HepG2 (cell line): ENCODE data around the gene DNAJC11.

ENCODE experiments used
- JARID2 ChIP-seq: sonication (generic); formaldehyde crosslinking; IDR thresholded peaks from 2 replicates; pipeline ENCODE4 v1.8.1; 2023; ENCODE audit warnings: missing genetic modification reagents, inconsistent platforms; ENCODE audit not compliant: insufficient replicate concordance
- JUN ChIP-seq: sonication (generic); formaldehyde crosslinking; IDR thresholded peaks from 2 replicates; pipeline ENCODE4 v1.4.0; 2020; ENCODE audit warnings: mild to moderate bottlenecking, missing genetic modification reagents
- JUND ChIP-seq: sonication (generic); formaldehyde crosslinking; IDR thresholded peaks from 2 replicates; pipeline ENCODE4 v1.8.0; 2022; ENCODE audit warnings: mild to moderate bottlenecking, missing genetic modification reagents
- KDM1A ChIP-seq: IDR thresholded peaks from 2 replicates; pipeline ENCODE4 v1.6.1; 2016; ENCODE audit warnings: missing compliant biosample characterization
- ZBTB7A ChIP-seq: sonication (generic); formaldehyde crosslinking; IDR thresholded peaks from 2 replicates; pipeline ENCODE4 v1.8.0; 2022; ENCODE audit warnings: mild to moderate bottlenecking, missing genetic modification reagents
- ZNF256 ChIP-seq: sonication (generic); formaldehyde crosslinking; conservative IDR thresholded peaks from 2 replicates; pipeline ENCODE4 v1.4.0; 2020; ENCODE audit warnings: missing genetic modification reagents
- TF ChIP-seq, protein P1 (sequence below): sonication (generic); formaldehyde crosslinking; IDR thresholded peaks from 2 replicates; pipeline ENCODE4 v1.4.0; 2020; ENCODE audit warnings: missing genetic modification reagents
- TF ChIP-seq, protein P2 (sequence below): sonication (generic); formaldehyde crosslinking; IDR thresholded peaks from 2 replicates; pipeline ENCODE4 v1.8.0; 2022; ENCODE audit warnings: missing genetic modification reagents, mild to moderate bottlenecking, borderline replicate concordance
- TF ChIP-seq, protein P3 (sequence below): sonication (generic); formaldehyde crosslinking; IDR thresholded peaks from 2 replicates; pipeline ENCODE4 v1.5.0; 2020; ENCODE audit warnings: mild to moderate bottlenecking, missing genetic modification reagents, moderate library complexity

DNA sequence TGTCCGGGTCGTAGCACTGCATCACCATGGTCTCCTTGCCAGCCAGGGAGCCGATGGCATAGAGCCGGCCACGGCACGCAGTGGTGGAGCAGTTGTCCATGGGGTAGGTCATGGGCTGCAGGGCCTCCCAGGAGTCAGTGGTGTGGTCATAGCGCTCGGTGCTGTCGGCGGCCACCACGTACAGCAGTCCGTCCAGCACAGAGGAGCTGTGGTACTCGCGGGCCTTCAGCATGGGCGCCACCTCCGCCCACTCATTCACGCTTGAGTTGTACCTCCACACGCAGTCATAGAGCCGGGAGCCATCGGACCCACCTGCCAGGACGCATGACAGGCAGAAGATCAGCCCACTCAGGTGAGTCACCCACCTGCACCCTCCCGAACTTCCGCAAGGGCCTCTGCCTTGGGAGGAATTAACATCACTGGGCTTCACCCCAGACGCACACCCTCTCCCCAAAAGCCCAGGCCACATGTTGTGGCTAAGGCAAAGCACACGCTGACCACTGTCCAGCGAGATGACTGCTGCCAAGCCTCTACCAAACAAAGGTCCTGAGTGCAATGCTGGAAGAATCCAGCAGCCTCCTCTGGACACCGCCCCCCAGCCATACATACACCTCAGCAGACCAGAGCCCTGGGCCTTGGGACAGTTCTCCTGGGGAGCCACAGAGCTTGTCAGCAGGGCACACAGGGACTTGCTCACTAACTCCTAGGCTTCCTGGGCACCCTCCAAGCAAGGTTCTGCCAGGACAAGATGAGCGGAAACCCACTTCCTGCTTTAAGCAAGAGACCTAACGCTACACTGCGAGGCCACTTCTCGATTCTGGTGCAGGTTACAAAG, 102.3 kb downstream of the DNAJC11 start:
- TF ChIP-seq ZBTB7A (CRISPR knock-in tag) = no peak
- TF ChIP-seq, protein P1, sequence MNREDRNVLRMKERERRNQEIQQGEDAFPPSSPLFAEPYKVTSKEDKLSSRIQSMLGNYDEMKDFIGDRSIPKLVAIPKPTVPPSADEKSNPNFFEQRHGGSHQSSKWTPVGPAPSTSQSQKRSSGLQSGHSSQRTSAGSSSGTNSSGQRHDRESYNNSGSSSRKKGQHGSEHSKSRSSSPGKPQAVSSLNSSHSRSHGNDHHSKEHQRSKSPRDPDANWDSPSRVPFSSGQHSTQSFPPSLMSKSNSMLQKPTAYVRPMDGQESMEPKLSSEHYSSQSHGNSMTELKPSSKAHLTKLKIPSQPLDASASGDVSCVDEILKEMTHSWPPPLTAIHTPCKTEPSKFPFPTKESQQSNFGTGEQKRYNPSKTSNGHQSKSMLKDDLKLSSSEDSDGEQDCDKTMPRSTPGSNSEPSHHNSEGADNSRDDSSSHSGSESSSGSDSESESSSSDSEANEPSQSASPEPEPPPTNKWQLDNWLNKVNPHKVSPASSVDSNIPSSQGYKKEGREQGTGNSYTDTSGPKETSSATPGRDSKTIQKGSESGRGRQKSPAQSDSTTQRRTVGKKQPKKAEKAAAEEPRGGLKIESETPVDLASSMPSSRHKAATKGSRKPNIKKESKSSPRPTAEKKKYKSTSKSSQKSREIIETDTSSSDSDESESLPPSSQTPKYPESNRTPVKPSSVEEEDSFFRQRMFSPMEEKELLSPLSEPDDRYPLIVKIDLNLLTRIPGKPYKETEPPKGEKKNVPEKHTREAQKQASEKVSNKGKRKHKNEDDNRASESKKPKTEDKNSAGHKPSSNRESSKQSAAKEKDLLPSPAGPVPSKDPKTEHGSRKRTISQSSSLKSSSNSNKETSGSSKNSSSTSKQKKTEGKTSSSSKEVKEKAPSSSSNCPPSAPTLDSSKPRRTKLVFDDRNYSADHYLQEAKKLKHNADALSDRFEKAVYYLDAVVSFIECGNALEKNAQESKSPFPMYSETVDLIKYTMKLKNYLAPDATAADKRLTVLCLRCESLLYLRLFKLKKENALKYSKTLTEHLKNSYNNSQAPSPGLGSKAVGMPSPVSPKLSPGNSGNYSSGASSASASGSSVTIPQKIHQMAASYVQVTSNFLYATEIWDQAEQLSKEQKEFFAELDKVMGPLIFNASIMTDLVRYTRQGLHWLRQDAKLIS (CRISPR knock-in tag) = no peak
- no peak for TF ChIP-seq JARID2 (CRISPR knock-in tag)
- no peak for TF ChIP-seq ZNF256 (CRISPR knock-in tag)
- no peak for TF ChIP-seq JUND (CRISPR knock-in tag)
- TF ChIP-seq, protein P2, sequence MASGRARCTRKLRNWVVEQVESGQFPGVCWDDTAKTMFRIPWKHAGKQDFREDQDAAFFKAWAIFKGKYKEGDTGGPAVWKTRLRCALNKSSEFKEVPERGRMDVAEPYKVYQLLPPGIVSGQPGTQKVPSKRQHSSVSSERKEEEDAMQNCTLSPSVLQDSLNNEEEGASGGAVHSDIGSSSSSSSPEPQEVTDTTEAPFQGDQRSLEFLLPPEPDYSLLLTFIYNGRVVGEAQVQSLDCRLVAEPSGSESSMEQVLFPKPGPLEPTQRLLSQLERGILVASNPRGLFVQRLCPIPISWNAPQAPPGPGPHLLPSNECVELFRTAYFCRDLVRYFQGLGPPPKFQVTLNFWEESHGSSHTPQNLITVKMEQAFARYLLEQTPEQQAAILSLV (CRISPR knock-in tag) = no peak
- TF ChIP-seq, protein P3, sequence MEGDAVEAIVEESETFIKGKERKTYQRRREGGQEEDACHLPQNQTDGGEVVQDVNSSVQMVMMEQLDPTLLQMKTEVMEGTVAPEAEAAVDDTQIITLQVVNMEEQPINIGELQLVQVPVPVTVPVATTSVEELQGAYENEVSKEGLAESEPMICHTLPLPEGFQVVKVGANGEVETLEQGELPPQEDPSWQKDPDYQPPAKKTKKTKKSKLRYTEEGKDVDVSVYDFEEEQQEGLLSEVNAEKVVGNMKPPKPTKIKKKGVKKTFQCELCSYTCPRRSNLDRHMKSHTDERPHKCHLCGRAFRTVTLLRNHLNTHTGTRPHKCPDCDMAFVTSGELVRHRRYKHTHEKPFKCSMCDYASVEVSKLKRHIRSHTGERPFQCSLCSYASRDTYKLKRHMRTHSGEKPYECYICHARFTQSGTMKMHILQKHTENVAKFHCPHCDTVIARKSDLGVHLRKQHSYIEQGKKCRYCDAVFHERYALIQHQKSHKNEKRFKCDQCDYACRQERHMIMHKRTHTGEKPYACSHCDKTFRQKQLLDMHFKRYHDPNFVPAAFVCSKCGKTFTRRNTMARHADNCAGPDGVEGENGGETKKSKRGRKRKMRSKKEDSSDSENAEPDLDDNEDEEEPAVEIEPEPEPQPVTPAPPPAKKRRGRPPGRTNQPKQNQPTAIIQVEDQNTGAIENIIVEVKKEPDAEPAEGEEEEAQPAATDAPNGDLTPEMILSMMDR (CRISPR knock-in tag) = no peak
- no peak for TF ChIP-seq KDM1A
- no peak for TF ChIP-seq JUN (CRISPR knock-in tag)
